BLaER1 (cell line): ENCODE measurements around the gene SMIM1.
A peak's percentile ranks its signal among the peaks of the same experiment; 100 is the strongest.
"Not testable (repeated sequence)": the region's sequence is repeated elsewhere in the genome, so short reads cannot be mapped to it uniquely, and the experiment has no call there.

ENCODE experiments used
- H3K27ac ChIP-seq: shearing (Covaris generic); formaldehyde crosslinking; 2 replicates; pipeline ENCODE4 v1.8.1; 2022
- H3K27me3 ChIP-seq: shearing (Covaris generic); formaldehyde crosslinking; 2 replicates; pipeline ENCODE4 v1.8.1; 2022
- H3K36me3 ChIP-seq: shearing (Covaris generic); formaldehyde crosslinking; 2 replicates; pipeline ENCODE4 v1.8.1; 2022
- H3K4me1 ChIP-seq: shearing (Covaris generic); formaldehyde crosslinking; 2 replicates; pipeline ENCODE4 v1.8.1; 2022
- H3K4me2 ChIP-seq: shearing (Covaris generic); formaldehyde crosslinking; 2 replicates; pipeline ENCODE4 v1.8.1; 2022
- H3K4me3 ChIP-seq: shearing (Covaris generic); formaldehyde crosslinking; 2 replicates; pipeline ENCODE4 v1.8.1; 2022
- H3K9ac ChIP-seq: shearing (Covaris generic); formaldehyde crosslinking; 2 replicates; pipeline ENCODE4 v1.8.1; 2022
- H3K9me3 ChIP-seq: shearing (Covaris generic); formaldehyde crosslinking; 2 replicates; pipeline ENCODE4 v1.8.1; 2022
- H4K20me1 ChIP-seq: shearing (Covaris generic); formaldehyde crosslinking; 2 replicates; pipeline ENCODE4 v1.8.1; 2022
- Cebpa-rat ChIP-seq: shearing (Covaris generic); IDR thresholded peaks from 2 replicates; pipeline ENCODE4 v1.8.1; 2022

SMIM1 gene

GRCh38 chr1:3744646-3745045, 27.9 kb upstream of the SMIM1 start:
- Histone ChIP-seq H3K36me3 (peaks cover 39% of the 10 kb centered on the region), H3K4me3 (no peak overlapping the region), H4K20me1 (peaks cover 48% of the 10 kb centered on the region), H3K9ac (peak overlapping the region; percentile 45; the same call in 1 of the 2 replicates), H3K4me1 (peaks cover 44% of the 10 kb centered on the region), H3K9me3 (no peaks in the 10 kb centered on the region), H3K4me2 (peak overlapping the region; percentile 99), H3K27me3 (no peaks in the 10 kb centered on the region), H3K27ac (0 out of 2 replicates have a peak overlapping the region, but pooled peaks have one; percentile 49)
- no peak for TF ChIP-seq Cebpa-rat

GRCh38 chr1:3745071-3745470, 27.5 kb upstream of the SMIM1 start:
- H3K27ac ChIP-seq = 0 out of 2 replicates have a peak overlapping the region, but pooled peaks have one; percentile 49
- peaks cover 35% of the 10 kb centered on the region for H3K36me3 ChIP-seq
- TF ChIP-seq Cebpa-rat = no peak
- H4K20me1 ChIP-seq = peaks cover 48% of the 10 kb centered on the region
- no peak overlapping the region for H3K4me3 ChIP-seq
- no peaks in the 10 kb centered on the region for H3K9me3 ChIP-seq
- H3K9ac ChIP-seq = peak overlapping the region; percentile 45; the same call in 1 of the 2 replicates
- peak overlapping the region; percentile 99 for H3K4me2 ChIP-seq
- H3K27me3 ChIP-seq = no peaks in the 10 kb centered on the region
- H3K4me1 ChIP-seq = peaks cover 44% of the 10 kb centered on the region

GRCh38 chr1:3745590-3746381, 26.8 kb upstream of the SMIM1 start:
- H3K4me3 ChIP-seq = peak overlapping the region; percentile 90
- H3K9ac ChIP-seq = peak overlapping the region; percentile 85; the same call in 1 of the 2 replicates
- peaks cover 48% of the 10 kb centered on the region for H4K20me1 ChIP-seq
- peaks cover 28% of the 10 kb centered on the region for H3K36me3 ChIP-seq
- peaks cover 44% of the 10 kb centered on the region for H3K4me1 ChIP-seq
- no peaks in the 10 kb centered on the region for H3K9me3 ChIP-seq
- TF ChIP-seq Cebpa-rat = no peak
- H3K4me2 ChIP-seq = peak overlapping the region; percentile 99
- no peak overlapping the region for H3K27ac ChIP-seq
- no peaks in the 10 kb centered on the region for H3K27me3 ChIP-seq

GRCh38 chr1:3746389-3746829, 26.1 kb upstream of the SMIM1 start:
- Histone ChIP-seq H3K4me1 (peaks cover 44% of the 10 kb centered on the region), H3K27me3 (no peaks in the 10 kb centered on the region), H3K4me2 (peak overlapping the region; percentile 99), H3K4me3 (peak overlapping the region; percentile 90), H4K20me1 (peaks cover 46% of the 10 kb centered on the region), H3K27ac (peak overlapping the region; percentile 83), H3K36me3 (peaks cover 21% of the 10 kb centered on the region), H3K9me3 (no peaks in the 10 kb centered on the region), H3K9ac (peak overlapping the region; percentile 85)
- no peak for TF ChIP-seq Cebpa-rat

GRCh38 chr1:3746830-3747521, 25.6 kb upstream of the SMIM1 start:
- no peaks in the 10 kb centered on the region for H3K27me3 ChIP-seq
- H3K4me3 ChIP-seq = peak overlapping the region; percentile 90
- no peaks in the 10 kb centered on the region for H3K9me3 ChIP-seq
- H3K27ac ChIP-seq = peak overlapping the region; percentile 83
- TF ChIP-seq Cebpa-rat = no peak
- H3K4me2 ChIP-seq = peak overlapping the region; percentile 99
- peak overlapping the region; percentile 85 for H3K9ac ChIP-seq
- H4K20me1 ChIP-seq = peaks cover 40% of the 10 kb centered on the region
- peaks cover 16% of the 10 kb centered on the region for H3K36me3 ChIP-seq
- H3K4me1 ChIP-seq = peaks cover 44% of the 10 kb centered on the region

GRCh38 chr1:3747522-3747848, 25.1 kb upstream of the SMIM1 start:
- Histone ChIP-seq H3K9ac (peak overlapping the region; percentile 85; the same call in 1 of the 2 replicates), H3K4me1 (peaks cover 44% of the 10 kb centered on the region), H4K20me1 (peaks cover 40% of the 10 kb centered on the region), H3K4me2 (peak overlapping the region; percentile 99), H3K4me3 (peak overlapping the region; percentile 90), H3K27ac (no peak overlapping the region), H3K9me3 (no peaks in the 10 kb centered on the region), H3K36me3 (peaks cover 11% of the 10 kb centered on the region), H3K27me3 (no peaks in the 10 kb centered on the region)
- TF ChIP-seq Cebpa-rat = no peak

GRCh38 chr1:3747903-3748302, 24.6 kb upstream of the SMIM1 start:
- Histone ChIP-seq H3K4me1 (peaks cover 40% of the 10 kb centered on the region), H4K20me1 (peaks cover 36% of the 10 kb centered on the region), H3K9me3 (no peaks in the 10 kb centered on the region), H3K4me2 (peak overlapping the region; percentile 99), H3K4me3 (peak overlapping the region; percentile 90; the same call in 1 of the 2 replicates), H3K27ac (no peak overlapping the region), H3K9ac (peak overlapping the region; percentile 85; the same call in 1 of the 2 replicates), H3K36me3 (peaks cover 6% of the 10 kb centered on the region), H3K27me3 (no peaks in the 10 kb centered on the region)
- no peak for TF ChIP-seq Cebpa-rat

GRCh38 chr1:3748316-3748900, 24.1 kb upstream of the SMIM1 start:
- not testable (repeated sequence) for H3K27me3 ChIP-seq, H3K4me3 ChIP-seq, H3K36me3 ChIP-seq, H3K27ac ChIP-seq, H3K9ac ChIP-seq, H3K9me3 ChIP-seq
- Histone ChIP-seq H4K20me1 (peaks cover 31% of the 10 kb centered on the region), H3K4me2 (peak overlapping the region; percentile 99; the same call in 1 of the 2 replicates), H3K4me1 (peaks cover 36% of the 10 kb centered on the region)

- Histone ChIP-seq H3K4me1 (peaks cover 42% of the 10 kb centered on the region), H4K20me1 (peaks cover 20% of the 10 kb centered on the region), H3K36me3 (no peaks in the 10 kb centered on the region; the same call in 1 of the 2 replicates), H3K9me3 (no peaks in the 10 kb centered on the region), H3K4me3 (no peak overlapping the region), H3K27me3 (no peaks in the 10 kb centered on the region), H3K4me2 (no peak overlapping the region), H3K27ac (no peak overlapping the region), H3K9ac (no peak overlapping the region)
- no peak for TF ChIP-seq Cebpa-rat
Observed at GRCh38 chr1:3749512-3749911, 23.0 kb upstream of the SMIM1 start.

GRCh38 chr1:3750741-3751140, 21.8 kb upstream of the SMIM1 start:
- no peak overlapping the region for H3K4me3 ChIP-seq
- TF ChIP-seq Cebpa-rat = no peak
- H3K4me1 ChIP-seq = peaks cover 30% of the 10 kb centered on the region
- no peak overlapping the region for H3K9ac ChIP-seq
- no peaks in the 10 kb centered on the region for H3K36me3 ChIP-seq
- no peaks in the 10 kb centered on the region for H3K27me3 ChIP-seq
- no peak overlapping the region for H3K4me2 ChIP-seq
- H4K20me1 ChIP-seq = peaks cover 7% of the 10 kb centered on the region
- H3K9me3 ChIP-seq = no peaks in the 10 kb centered on the region
- H3K27ac ChIP-seq = no peak overlapping the region
